Subcutaneous adipose tissue (tissue), 4 donors: ENCODE results near the gene PDXK. TPM values are rescaled to one million over a fixed set of nuclear protein-coding genes. Genes with fewer than 3 reads are reported as not detected.

Experiments
- total RNA-seq, 4 donors: library from RNA; depleted of rRNA; stranded (reverse); fragments of >200 nt; gene quantifications; one replicate each; pipeline ENCODE4 v1.1.0, GENCODE V29; 2016
- TF ChIP-seq, protein P1 (sequence below): fragments of 450-650 bp; IDR thresholded peaks from one replicate; pipeline ENCODE4 v1.5.1; 2016; ENCODE audit warnings: low read depth, mild to moderate bottlenecking, control low read depth, antibody characterized with exemption, moderate library complexity

Gene PDXK
- total RNA-seq, 4 donors from 2014 or later = 63.6 to 261 (median 72.6) TPM

DNA sequence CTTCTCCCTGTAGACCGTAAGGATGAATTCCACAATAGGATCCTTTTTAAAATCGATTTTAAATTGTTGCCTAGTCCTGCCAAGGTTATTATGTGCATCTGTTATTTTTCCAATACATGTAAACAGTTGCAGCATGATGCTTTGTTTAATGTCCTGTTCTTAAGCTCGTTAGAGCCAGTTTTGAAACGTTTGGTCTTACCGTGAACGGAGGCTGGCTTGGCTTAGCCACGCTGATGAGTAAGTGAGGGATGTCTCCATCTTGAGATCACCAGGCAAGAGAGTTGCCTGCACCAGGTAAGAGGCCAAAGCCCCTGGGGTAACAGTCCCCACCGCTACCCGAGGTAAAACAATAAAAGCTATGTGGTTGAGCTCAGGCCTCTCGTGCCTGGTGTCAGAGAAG lies 39.9 kb downstream of the PDXK start:
- TF ChIP-seq, protein P1, sequence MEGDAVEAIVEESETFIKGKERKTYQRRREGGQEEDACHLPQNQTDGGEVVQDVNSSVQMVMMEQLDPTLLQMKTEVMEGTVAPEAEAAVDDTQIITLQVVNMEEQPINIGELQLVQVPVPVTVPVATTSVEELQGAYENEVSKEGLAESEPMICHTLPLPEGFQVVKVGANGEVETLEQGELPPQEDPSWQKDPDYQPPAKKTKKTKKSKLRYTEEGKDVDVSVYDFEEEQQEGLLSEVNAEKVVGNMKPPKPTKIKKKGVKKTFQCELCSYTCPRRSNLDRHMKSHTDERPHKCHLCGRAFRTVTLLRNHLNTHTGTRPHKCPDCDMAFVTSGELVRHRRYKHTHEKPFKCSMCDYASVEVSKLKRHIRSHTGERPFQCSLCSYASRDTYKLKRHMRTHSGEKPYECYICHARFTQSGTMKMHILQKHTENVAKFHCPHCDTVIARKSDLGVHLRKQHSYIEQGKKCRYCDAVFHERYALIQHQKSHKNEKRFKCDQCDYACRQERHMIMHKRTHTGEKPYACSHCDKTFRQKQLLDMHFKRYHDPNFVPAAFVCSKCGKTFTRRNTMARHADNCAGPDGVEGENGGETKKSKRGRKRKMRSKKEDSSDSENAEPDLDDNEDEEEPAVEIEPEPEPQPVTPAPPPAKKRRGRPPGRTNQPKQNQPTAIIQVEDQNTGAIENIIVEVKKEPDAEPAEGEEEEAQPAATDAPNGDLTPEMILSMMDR = no peak

DNA sequence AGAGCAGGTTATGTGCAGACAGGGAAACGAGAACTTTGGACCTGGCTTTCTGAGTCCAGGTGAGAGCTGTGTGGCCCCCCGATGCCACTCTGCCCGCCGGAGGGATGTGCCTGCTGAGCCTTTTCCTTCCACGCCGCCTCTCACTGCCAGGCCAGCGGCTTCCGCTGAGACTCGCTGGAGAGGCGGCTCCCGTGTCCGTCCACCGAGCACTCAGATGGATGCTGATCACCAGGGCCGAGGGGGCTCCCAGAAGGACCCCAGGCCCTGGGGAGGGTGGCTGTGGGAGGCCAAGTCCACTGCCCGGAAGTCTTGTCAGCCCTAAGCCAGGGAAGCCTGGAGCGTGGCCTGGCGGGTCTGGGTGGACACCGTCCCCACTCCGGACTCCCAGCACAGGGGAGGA lies 40.7 kb downstream of the PDXK start:
- TF ChIP-seq, protein P1 = no peak

DNA sequence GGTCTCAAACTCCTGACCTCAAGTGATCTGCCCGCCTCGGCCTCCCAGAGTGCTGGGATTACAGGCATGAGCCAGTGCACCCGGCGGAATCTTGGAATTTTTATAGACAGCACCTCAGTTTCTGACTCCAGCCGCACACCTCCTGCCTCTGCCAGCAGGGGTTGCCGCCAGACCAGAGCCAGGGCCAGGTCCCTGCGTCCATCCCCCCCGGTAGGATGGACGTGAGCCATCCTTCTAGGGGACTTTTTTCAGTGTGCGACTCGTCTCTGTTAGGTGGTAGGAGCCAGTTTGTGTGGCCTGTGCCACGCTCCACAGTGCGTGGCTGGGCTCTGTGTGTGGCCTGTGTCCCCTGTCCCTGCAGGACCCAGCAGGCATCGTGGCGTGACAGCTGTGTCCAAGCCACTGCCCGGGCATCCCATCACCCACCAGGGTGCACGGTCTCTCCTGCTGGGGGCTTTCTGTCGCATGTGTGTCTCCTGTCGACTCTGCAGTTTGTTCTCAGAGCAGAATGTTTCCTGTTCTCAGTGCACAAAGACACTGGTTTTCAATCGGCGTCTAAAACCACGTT lies 41.5 kb downstream of the PDXK start:
- TF ChIP-seq, protein P1 = no peak

DNA sequence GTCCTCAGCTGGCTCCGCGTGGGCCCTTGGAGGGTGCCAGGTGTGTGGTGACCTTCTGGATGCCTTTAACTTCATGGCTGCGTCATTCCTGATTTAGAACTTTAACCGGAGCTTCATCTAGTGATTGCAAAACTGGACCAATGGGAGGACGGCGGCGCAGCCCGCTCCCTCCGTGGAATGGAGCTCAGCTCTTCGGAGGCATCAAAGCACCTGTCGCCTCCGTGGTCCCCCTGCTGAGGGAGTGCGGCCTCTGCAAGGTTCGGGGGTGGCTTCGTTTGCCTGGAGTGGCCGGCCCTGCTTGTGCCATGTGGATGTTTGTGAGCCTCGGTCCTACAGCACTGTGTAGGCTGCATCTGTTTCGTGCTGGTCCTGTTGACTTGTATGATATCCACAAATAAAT lies 43.0 kb downstream of the PDXK start:
- TF ChIP-seq, protein P1 = no peak

DNA sequence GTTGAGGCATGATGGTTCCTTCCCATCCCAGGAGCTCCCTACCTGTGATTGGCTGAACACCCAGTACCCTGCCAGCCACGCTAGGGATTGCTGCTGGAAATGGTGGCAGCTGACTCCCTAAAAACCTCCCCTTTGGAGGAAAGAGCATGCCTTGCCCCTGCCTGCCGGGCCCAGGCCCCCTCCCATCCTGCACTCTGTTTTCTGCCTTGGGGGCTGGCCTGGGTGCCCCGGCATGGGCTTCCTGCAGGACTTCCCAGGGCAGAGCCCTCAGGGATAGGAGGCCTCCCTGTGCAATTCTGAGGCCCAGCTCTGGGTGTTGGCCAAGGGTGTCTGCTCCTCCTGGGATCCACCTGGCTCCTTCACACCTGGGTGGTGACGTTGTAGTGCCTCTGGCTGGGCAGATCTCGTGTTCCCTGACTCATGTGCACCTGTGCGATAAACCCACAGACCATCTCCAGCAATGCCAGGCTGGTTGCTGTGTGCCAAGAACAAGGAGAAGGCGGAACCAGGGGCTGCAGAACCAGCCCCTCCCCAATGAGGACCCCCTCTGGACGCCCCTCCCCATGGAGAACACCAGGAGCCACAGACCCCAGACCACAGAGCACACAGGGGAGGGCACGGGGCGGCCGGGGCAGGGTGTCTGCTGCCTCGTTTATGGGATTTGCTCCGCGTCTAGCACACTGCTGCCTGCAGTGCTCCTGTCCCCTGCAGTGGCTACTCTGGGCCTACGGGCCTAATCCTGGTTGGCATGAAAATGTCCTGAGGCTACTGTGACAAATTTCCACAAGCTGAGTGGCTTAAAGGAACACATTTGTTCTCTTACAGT lies 43.6 kb downstream of the PDXK start:
- TF ChIP-seq, protein P1 = no peak

DNA sequence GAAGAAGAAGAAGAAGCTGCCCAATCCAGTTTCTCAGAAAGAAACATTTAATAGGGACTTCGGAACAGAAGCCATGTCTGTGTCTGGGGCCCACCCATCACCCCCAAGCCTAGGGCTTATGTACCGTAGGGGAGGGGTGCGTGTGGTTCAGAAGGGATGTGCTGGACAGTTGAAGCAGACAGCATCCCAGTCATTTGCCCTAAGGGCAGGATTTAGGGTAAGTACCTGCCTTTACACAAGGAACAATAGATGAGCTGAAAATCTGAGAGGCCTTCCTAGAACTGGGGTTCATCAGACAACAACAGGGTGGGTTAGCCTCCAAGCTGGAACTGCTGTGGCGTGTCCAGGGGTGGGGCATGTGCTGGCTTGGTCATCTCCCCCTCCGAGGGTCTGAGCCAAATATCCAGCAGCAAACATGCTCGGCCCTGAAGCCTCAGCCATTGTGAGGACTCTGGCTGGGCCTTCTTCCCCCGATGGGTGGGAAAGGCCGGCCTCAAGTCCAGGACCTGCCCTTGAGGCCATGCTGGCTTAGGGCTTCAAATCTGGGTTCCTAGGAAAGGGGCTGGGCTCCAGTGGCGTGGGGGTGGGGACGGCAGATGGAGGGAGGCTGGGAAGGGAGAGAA lies 45.1 kb downstream of the PDXK start:
- TF ChIP-seq, protein P1 = no peak
